Suppressor macrophage (primary cell): ENCODE measurements around the gene MTFMT.
"Not testable (repeated sequence)": the region's sequence is repeated elsewhere in the genome, so short reads cannot be mapped to it uniquely, and the experiment has no call there.

Experiments
- DNase-seq, 4 experiments: peaks; one replicate each; pipeline ENCODE4 v3.0.0-alpha.2; 2020 to 2022
- total RNA-seq, 17 experiments: gene quantifications; one replicate each; lab custom pipeline; 2026; ENCODE audit warnings: mixed read lengths in 6 of 17, inconsistent platforms in 3 of 17; lab: John Stamatoyannopoulos, UW

The MTFMT gene
- total RNA-seq = 4.8 to 19.9 (median 12.4) reads per million in 17 experiments

GRCh38 chr15:65028921-65029735 is at the start of gene MTFMT:
Gene MTFMT (minus strand): TSS chr15:65029639. CDS start chr15:65029613, 26 bp downstream.
- DNase-seq = peak; percentile 86 to 96 (median 94)

- peak; percentile 50 to 74 (median 68) for DNase-seq
Measured at GRCh38 chr15:65077981-65078352, 48.5 kb upstream of the MTFMT start.

GRCh38 chr15:65077291-65077980 is 48.0 kb upstream of the MTFMT start:
- no peak for DNase-seq

- no peak for DNase-seq
Measured at GRCh38 chr15:65076486-65077290, 47.2 kb upstream of the MTFMT start, which contains the start of gene KBTBD13. Gene KBTBD13 (plus strand): TSS chr15:65076746. CDS start chr15:65076816, 70 bp downstream.

GRCh38 chr15:65075607-65076395 is 46.4 kb upstream of the MTFMT start:
- not testable (repeated sequence) for DNase-seq

GRCh38 chr15:65074946-65075345 is 45.5 kb upstream of the MTFMT start:
- DNase-seq = not testable (repeated sequence)

- DNase-seq = no peak
Measured at GRCh38 chr15:65072617-65073016, 43.2 kb upstream of the MTFMT start.

- peak in 2 of 4 experiments; percentile 11 to 13 for DNase-seq
Measured at GRCh38 chr15:65072027-65072426, 42.6 kb upstream of the MTFMT start.

- DNase-seq = no peak
Measured at GRCh38 chr15:65071381-65071811, 42.0 kb upstream of the MTFMT start.

GRCh38 chr15:65069779-65070546 is 40.5 kb upstream of the MTFMT start:
- no peak for DNase-seq

- DNase-seq = peak in 1 of 4 experiments; percentile 29
Measured at GRCh38 chr15:65069179-65069578, 39.7 kb upstream of the MTFMT start.

- DNase-seq = no peak
Measured at GRCh38 chr15:65068403-65068788, 39.0 kb upstream of the MTFMT start.

GRCh38 chr15:65067645-65068402 is 38.4 kb upstream of the MTFMT start, which contains the start of gene RASL12:
Gene RASL12 (minus strand): TSS chr15:65067991. CDS start chr15:65067835, 156 bp downstream.
- peak in 1 of 4 experiments; percentile 15 for DNase-seq

- no peak for DNase-seq
Measured at GRCh38 chr15:65067317-65067644, 37.8 kb upstream of the MTFMT start.

- DNase-seq = no peak
Measured at GRCh38 chr15:65066635-65067316, 37.3 kb upstream of the MTFMT start.

GRCh38 chr15:65066001-65066634 is 36.7 kb upstream of the MTFMT start:
- DNase-seq = no peak

- no peak for DNase-seq
Measured at GRCh38 chr15:65062726-65063125, 33.3 kb upstream of the MTFMT start.

GRCh38 chr15:65062061-65062460 is 32.6 kb upstream of the MTFMT start:
- DNase-seq = no peak
